Stimulated activated naive CD8-positive, alpha-beta T cell treated with anti-CD3 and anti-CD28 coated beads, Interleukin-15, Interleukin-2, amounts not matched to agents 100 ng/mL and 50 ng/mL, for 24 hours (primary cell): ENCODE measurements around the gene SLC48A1.

Experiments used
- H3K27ac Mint-ChIP-seq: one replicate; pipeline ENCODE4 v1.8.0; 2021; ENCODE audit warnings: mild to moderate bottlenecking, mixed read lengths
- H3K27me3 Mint-ChIP-seq: one replicate; pipeline ENCODE4 v1.8.0; 2021; ENCODE audit warnings: mixed read lengths
- H3K36me3 Mint-ChIP-seq: one replicate; pipeline ENCODE4 v1.8.0; 2021; ENCODE audit warnings: low read depth, mixed read lengths
- H3K4me1 Mint-ChIP-seq: one replicate; pipeline ENCODE4 v1.8.0; 2021; ENCODE audit warnings: low read depth, mixed read lengths
- H3K4me3 Mint-ChIP-seq: one replicate; pipeline ENCODE4 v1.8.0; 2021; ENCODE audit warnings: mild to moderate bottlenecking, mixed read lengths
- H3K9me3 Mint-ChIP-seq: one replicate; pipeline ENCODE4 v1.8.0; 2021; ENCODE audit warnings: mixed read lengths

Gene SLC48A1

DNA sequence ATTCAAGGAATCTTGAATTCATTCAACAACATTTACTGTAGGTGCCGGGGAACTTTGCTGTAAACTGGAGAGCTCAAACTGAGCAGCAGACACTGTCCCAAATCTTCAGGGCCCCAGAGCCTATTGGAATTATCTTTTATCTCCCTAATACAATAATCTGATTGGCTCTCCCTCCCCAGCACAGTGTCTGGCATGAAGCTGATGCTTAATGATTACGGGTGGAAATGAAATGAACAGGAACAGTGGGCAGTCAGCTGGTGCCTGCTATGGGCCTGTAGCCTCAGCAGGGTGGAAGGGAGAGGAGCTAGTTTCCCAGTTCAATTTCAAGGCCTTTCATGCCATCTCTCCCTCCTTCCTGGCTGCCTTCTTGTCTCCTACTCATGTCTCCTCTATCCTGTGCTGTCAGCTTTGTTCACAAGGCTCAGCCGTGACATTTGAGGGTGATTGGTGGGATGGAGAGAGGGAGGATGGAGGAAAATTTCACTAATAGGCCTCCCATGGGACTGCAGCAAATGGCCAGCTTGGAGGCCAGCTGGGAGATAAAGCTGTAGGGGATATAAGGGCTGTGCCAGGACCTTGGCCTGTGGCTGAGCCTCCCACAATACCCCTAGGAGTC is 10.1 kb upstream of the SLC48A1 start:
- no peak overlapping the region for H3K27ac Mint-ChIP-seq
- H3K4me1 Mint-ChIP-seq = peaks cover 5% of the 10 kb centered on the region
- H3K36me3 Mint-ChIP-seq = no peaks in the 10 kb centered on the region
- H3K27me3 Mint-ChIP-seq = peaks cover 3% of the 10 kb centered on the region
- no peaks in the 10 kb centered on the region for H3K9me3 Mint-ChIP-seq
- no peak overlapping the region for H3K4me3 Mint-ChIP-seq

DNA sequence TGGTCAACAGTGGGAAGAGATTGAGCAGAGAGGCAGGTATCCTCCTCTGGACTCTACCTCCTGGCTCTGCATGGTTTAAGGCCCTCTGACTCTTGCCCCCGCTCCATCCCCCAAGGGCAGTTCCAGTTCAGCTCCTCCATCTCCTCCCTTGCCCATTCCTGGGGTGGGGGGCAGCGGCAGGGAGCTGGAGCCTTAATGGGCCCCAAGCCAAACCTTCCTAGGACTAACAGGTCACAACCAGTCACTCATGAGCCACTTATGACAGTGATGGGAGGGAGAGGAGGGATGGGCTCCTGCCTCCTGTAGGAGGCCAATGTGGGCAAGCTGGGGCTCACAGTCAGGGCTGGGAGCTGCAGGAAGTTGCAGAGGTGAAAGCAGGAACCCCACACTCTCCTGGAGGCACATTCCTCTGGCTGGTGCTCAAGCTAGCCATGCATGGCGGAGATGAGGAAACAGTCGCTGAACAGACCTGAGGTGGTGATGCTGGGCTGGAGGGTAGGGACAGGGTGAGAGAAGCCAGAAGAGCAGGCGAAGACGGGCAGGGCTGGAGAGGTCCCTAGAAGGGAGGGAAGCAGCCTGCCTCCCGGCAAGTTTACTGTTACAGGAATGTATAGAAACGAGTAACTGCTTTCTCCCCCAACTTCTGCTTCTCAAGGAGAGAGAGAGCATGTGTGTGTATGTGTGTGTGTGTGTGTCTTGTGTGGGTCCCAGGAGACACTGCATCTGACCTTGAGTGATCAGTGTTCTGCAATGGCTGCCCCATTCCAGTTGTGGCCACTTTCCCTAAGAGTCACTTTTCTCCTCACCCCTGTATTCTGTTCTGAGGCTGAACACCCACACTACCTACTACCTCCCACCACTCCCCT is 9.3 kb upstream of the SLC48A1 start:
- H3K27ac Mint-ChIP-seq = no peak overlapping the region
- H3K36me3 Mint-ChIP-seq = no peaks in the 10 kb centered on the region
- H3K27me3 Mint-ChIP-seq = peaks cover 3% of the 10 kb centered on the region
- no peak overlapping the region for H3K4me3 Mint-ChIP-seq
- no peaks in the 10 kb centered on the region for H3K4me1 Mint-ChIP-seq
- H3K9me3 Mint-ChIP-seq = no peaks in the 10 kb centered on the region

DNA sequence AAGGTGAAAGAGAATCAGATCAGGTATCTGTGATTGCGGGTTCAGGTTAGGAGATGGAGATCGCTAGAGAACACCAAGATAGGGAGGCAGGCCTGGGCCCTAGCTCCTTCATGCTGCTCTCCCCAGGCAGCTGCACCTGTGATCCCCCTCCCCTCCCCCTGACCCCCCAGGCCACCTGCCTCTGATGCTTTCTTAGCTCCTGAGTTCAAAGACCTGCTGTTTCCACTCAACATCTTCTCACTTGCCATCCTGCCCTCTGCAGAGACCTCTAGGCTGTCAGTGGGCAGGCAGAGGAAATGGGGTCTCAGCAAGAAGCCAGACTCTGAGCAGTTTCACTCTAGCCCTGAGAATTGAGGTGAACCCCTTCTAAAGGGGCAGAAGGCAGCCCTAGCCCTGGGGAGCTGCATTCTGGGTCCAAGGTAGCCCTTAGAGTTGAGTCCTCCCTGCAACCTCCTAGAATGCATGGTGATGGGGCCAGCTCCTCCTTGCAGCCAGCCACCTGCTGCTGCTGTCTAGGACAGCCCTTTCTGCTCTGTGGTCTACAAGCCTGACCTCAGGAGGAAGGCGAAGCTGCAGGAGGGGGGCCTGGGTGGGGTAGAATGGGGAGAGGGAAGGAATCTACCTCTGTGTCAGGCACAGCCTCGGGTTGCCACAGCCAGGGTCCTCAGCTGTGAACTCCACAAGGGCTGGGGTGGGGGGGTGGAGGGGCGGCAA is 6.4 kb upstream of the SLC48A1 start:
- Mint-ChIP-seq H3K4me1 (no peaks in the 10 kb centered on the region), H3K27ac (no peak overlapping the region), H3K9me3 (no peaks in the 10 kb centered on the region), H3K36me3 (no peaks in the 10 kb centered on the region), H3K27me3 (peaks cover 3% of the 10 kb centered on the region), H3K4me3 (no peak overlapping the region)

DNA sequence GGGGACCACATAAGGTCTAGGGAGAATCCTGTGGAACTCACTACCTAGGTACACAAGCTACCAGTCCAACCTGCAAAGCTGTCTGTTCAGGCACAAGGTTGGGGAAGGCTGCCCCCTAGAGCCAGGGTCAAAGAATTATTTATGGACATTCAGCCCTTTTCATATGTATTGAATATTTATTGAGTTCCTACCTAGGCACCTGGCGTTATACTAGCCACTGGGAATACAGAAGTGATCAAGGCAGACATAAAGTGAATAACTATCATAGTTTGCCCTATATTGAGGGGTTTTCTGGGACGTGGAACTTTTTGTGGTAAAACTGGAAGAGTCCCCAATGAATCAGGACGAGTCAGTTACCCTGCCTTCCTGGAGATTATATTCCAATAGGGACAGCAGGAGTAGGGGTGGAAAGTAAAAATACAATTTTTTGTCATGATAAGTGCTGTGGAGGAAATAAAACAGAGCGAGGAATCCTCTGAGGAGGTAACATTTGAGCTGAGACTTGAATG is 5.8 kb upstream of the SLC48A1 start:
- Mint-ChIP-seq H3K4me1 (peaks cover under 1% of the 10 kb centered on the region), H3K36me3 (no peaks in the 10 kb centered on the region), H3K4me3 (no peak overlapping the region), H3K27ac (no peak overlapping the region), H3K27me3 (peaks cover 3% of the 10 kb centered on the region), H3K9me3 (no peaks in the 10 kb centered on the region)

DNA sequence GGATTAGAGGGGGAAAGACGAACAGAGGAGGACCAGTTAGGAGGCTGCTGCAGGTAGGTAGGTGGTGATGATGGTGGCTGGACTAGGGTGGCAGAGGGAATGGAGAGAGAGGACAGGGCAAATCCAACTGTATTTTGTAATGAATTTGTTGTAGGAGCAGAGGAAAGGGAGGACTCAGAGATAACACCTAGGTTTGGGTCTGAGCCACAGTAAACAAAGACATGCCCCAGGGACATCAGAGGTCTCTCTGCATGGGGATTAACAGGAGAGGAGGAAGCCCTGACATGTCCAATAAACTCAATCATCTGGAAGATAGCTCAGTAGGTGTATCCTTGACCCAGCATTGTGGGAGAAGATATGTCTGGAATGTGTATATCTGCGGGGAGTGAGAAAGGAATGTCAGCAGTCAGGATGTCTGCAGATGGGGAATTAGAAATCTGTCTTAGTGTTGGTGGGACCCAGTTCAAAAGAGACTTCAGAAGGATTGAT is 4.7 kb upstream of the SLC48A1 start:
- H3K4me1 Mint-ChIP-seq = peaks cover 5% of the 10 kb centered on the region
- no peaks in the 10 kb centered on the region for H3K9me3 Mint-ChIP-seq
- H3K36me3 Mint-ChIP-seq = no peaks in the 10 kb centered on the region
- no peak overlapping the region for H3K27ac Mint-ChIP-seq
- peaks cover 3% of the 10 kb centered on the region for H3K27me3 Mint-ChIP-seq
- no peak overlapping the region for H3K4me3 Mint-ChIP-seq

DNA sequence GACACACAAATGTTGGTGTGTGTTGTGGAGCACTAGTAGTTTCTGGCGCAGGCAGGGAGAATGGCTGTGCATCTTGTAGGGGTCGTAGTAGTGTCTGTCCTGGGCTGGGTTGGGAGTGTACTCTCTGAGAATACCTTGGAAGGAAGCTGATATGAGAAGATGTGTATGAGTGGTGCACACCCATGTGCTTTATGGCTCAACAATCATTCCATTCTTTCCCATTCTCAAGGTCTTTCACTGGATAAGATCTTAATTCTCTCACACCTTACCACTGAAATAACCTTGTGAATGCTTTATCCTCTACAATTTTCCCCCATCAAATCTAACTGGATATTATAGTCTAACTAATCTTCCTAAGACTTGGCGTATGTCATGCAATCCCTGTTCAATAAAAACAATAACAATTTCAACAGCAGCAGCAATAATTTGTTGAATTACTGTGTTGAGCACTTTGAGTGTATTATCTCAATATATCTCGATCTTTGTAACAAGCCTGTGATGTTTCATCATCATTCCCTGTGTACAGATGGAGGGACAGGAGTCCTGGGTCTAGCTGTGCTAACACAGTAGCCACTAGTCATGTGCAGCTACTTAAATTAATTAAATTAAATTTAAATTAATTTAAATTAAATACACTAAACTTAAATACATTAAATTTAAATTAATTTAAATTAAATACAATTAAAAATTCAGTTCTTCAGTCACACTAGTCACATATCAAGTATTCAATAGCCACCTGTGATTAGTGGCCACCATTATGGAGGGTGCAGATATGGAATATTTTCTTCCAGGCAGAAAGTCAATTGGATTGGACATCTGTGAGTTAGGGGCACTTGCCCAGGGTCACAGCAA is 3.6 kb upstream of the SLC48A1 start:
- H3K27ac Mint-ChIP-seq = no peak overlapping the region
- H3K4me3 Mint-ChIP-seq = no peak overlapping the region
- peaks cover 12% of the 10 kb centered on the region for H3K4me1 Mint-ChIP-seq
- peaks cover 3% of the 10 kb centered on the region for H3K27me3 Mint-ChIP-seq
- no peaks in the 10 kb centered on the region for H3K9me3 Mint-ChIP-seq
- H3K36me3 Mint-ChIP-seq = no peaks in the 10 kb centered on the region

DNA sequence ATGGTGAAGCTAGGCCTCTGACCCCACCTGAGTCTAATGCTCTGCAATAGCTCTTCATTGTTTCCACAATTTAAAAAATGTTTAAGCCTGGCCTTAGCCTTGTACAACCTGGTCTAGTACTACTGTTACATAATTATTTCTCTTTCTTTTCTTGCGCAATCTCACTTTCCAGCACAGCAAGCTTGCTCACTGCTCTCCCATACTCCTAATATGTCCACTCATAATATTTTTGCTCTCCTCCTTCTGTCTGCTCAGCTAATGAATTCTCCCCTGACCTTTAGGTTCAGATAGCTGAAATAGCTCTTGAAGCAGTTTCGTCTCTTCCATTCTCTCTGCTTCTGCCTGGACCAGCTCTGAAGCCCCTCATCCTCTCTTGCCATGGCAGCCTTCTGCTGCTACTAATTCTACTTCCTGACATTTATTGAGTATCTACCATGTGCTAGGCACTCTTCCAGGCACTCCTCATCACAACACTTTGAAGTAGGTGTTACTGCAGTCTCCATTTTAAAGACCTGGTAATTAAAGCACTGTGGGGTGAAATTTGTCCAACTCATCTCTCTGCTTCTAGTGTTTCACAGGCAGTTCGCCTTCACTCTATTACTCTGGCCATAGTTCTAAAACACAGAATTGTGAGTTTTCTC is 2.8 kb upstream of the SLC48A1 start:
- H3K9me3 Mint-ChIP-seq = no peaks in the 10 kb centered on the region

DNA sequence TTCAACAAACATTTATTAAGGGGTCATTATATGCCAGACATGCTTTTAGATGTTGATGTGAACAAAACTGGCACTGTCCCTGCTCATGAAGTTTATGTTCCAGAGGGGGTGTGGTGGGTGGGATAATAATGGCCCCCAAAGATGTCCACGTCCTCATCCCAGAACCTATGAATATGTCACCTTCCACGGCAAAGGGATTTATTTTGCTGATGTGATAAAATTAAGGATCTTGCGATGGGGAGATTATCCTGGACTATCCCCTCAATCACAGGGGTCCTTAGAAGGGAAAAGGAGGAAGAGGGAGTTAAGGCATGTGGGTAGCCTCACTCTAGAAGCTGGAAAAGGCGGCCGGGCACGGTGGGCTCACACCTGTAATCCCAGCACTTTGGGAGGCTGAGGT is 1.7 kb upstream of the SLC48A1 start:
- no peaks in the 10 kb centered on the region for H3K36me3 Mint-ChIP-seq
- peaks cover 3% of the 10 kb centered on the region for H3K27me3 Mint-ChIP-seq
- peaks cover 24% of the 10 kb centered on the region for H3K4me1 Mint-ChIP-seq
- no peak overlapping the region for H3K4me3 Mint-ChIP-seq
- H3K9me3 Mint-ChIP-seq = no peaks in the 10 kb centered on the region
- H3K27ac Mint-ChIP-seq = no peak overlapping the region

More for the DNA sequence above, 2.8 kb upstream of the SLC48A1 start:
- peaks cover 18% of the 10 kb centered on the region for H3K4me1 Mint-ChIP-seq
- no peaks in the 10 kb centered on the region for H3K36me3 Mint-ChIP-seq
- no peak overlapping the region for H3K4me3 Mint-ChIP-seq
- H3K27ac Mint-ChIP-seq = no peak overlapping the region
- peaks cover 3% of the 10 kb centered on the region for H3K27me3 Mint-ChIP-seq

DNA sequence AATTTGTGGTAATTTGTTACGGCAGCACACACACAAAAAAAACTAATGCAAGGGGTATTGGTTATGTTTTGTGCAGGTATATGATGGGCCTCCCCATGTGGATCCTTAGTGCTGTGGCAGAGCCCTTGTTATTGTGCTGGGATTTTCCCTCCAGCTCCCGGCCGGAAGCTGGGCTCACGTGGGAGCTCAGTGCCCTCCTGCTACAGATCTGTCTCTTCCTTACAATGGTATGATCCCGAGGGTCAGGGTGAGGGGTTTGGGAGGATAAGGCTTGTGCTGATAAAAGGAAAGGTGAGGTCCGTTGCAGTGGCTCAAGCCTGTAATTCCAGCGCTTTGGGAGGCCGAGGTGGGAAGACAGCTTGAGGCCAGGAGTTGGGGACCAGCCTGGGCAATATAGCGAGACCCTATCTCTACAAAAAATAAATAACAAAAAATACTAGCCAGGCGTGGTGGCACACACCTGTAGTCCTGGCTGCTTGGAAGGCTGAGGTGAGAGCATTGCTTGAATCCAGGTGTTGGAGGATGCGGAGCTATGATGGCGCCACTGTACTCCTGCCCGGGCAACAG is 861 bp upstream of the SLC48A1 start:
- peaks cover 26% of the 10 kb centered on the region for H3K4me1 Mint-ChIP-seq
- H3K27me3 Mint-ChIP-seq = peaks cover 3% of the 10 kb centered on the region
- H3K9me3 Mint-ChIP-seq = no peaks in the 10 kb centered on the region
- peak overlapping the region; percentile 83 for H3K4me3 Mint-ChIP-seq
- no peaks in the 10 kb centered on the region for H3K36me3 Mint-ChIP-seq
- peak overlapping the region; percentile 19 for H3K27ac Mint-ChIP-seq

DNA sequence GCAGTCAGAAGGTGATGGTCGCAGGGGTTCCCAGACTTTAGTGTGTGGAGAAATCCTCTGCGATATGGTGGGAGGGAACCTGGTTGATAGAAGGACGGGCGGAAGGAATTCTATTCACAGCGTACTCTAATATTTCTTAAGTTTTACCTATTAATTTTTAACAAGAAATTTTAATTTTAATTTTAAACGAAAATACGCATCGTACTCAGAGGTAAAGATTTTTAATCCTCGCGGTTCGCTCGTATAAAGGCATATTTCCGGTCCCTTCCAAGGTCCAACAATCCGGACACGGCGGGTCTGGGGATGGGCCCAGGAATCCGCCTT is 338 bp upstream of the SLC48A1 start:
- Mint-ChIP-seq H3K36me3 (no peaks in the 10 kb centered on the region), H3K9me3 (no peaks in the 10 kb centered on the region), H3K4me3 (peak overlapping the region; percentile 83), H3K4me1 (peaks cover 30% of the 10 kb centered on the region), H3K27me3 (no peaks in the 10 kb centered on the region), H3K27ac (peak overlapping the region; percentile 19)

DNA sequence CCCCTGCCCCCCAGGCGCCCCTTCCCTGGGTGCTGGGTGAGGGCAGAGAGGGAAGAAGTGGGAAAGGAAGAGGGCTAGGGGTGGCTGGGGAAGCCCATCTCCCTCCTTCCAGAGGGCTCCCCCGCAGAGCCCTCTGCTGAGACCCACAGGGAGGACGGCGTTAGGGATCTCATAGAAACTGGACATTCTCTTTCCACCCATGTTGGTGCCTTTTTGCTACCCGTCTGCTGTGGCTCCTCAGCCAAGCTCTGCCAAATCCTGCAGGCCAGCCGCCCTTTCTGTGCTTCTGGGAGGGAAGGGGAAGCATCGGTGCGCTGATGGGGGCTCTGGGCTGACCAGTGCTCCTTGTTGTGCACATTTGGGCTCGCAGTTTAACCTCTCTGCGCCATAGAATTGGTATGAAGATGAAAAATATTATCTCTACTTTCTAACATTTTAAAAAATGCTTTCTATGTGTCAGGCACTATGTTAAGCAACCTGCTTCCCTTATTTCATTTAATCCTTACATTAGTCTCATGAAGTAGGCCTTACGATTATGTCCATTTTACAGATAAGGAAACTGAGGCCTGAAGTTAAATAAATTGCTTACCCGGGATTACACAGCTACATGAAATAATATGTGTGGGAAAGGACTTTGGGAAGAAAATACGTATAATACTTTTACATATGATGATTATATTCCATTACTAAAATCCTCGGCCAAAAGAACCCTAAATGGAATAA is 981 bp downstream of the SLC48A1 start:
- peaks cover 33% of the 10 kb centered on the region for H3K4me1 Mint-ChIP-seq
- no peaks in the 10 kb centered on the region for H3K27me3 Mint-ChIP-seq
- H3K27ac Mint-ChIP-seq = peak overlapping the region; percentile 11
- H3K4me3 Mint-ChIP-seq = peak overlapping the region; percentile 87
- no peaks in the 10 kb centered on the region for H3K36me3 Mint-ChIP-seq
- no peaks in the 10 kb centered on the region for H3K9me3 Mint-ChIP-seq

DNA sequence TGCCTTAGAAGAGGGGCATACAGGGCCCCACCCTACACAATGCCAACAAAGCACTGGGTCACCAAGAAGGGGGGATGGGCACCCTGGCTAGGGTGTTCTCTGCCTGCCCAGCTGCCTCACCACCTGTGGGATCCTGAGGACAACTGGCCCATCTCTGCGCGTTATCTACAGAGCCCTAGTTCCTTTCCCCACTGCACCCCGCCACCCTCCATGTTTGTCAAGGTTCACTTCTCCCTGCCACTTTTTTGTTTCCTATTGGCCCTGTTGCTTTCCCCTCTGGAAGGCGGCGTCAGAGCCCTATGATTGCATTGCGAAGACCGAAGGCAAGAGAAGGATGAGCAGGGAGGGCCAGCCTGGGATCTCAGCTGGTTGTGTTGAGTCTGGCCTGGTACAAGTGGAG is 1.6 kb downstream of the SLC48A1 start:
- no peaks in the 10 kb centered on the region for H3K9me3 Mint-ChIP-seq
- H3K27me3 Mint-ChIP-seq = no peaks in the 10 kb centered on the region
- no peak overlapping the region for H3K27ac Mint-ChIP-seq
- H3K4me3 Mint-ChIP-seq = peak overlapping the region; percentile 87
- no peaks in the 10 kb centered on the region for H3K36me3 Mint-ChIP-seq
- H3K4me1 Mint-ChIP-seq = peaks cover 39% of the 10 kb centered on the region
